Prostate gland (tissue), 2 donors: ENCODE data around the gene MYO5C.

Experiments
- CTCF ChIP-seq, 4 experiments: fragments of 200-600 bp in 2 of 4; fragments of 450-650 bp in 2 of 4; sonication (generic) in 2 of 4; IDR thresholded peaks; 1 replicate in 3 of 4; 2 replicates in 1 of 4; pipeline ENCODE4 v1.5.1; 2016 to 2019; ENCODE audit warnings: antibody characterized with exemption in 4 of 4, mild to moderate bottlenecking in 2 of 4, moderate library complexity in 2 of 4
- POLR2A ChIP-seq: fragments of 450-650 bp; IDR thresholded peaks from one replicate; pipeline ENCODE4 v1.6.1; 2016; ENCODE audit warnings: antibody characterized with exemption, mild to moderate bottlenecking
- POLR2AphosphoS5 ChIP-seq: sonication (generic); formaldehyde crosslinking; IDR thresholded peaks from one replicate; pipeline ENCODE4 v1.6.1; 2017; ENCODE audit warnings: antibody characterized with exemption

GRCh38 chr15:52328680-52329079, 33.1 kb upstream of the MYO5C start:
- TF ChIP-seq CTCF (IDR thresholded peaks at IDR 0.05): no peak
- TF ChIP-seq POLR2A: no peak
- TF ChIP-seq POLR2AphosphoS5: no peak
